SIG-M5 treated with dmso at 0.1 percent for 504 hours (cell line): ENCODE results near the gene PIK3IP1.
"Not testable (repeated sequence)": the region's sequence is repeated elsewhere in the genome, so short reads cannot be mapped to it uniquely, and the experiment has no call there.

Source experiments
- DNase-seq: peaks from one replicate; lab custom pipeline; 2025; ENCODE audit not compliant: unreplicated experiment; lab: John Stamatoyannopoulos, UW

The PIK3IP1 gene

DNA sequence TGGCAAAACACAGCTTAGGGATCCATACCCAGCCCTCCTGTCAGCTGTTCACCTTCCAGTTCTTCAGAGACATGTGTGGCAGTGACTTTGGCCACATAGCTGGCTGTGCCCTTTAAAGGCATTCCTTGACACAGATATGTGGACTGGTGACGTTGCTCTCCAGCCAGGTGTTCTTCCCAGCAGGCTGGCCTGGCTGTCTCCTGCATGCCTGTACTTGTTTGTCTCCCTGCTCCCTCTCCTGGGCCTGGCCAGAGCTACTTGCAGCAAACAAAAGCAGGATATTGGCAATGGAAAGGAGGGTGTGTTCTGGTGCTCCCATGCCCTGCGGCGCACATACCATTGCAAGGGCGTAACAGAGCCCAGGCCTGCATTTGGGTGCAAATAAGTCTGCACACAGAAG, 38.3 kb downstream of the PIK3IP1 start:
- DNase-seq, result peak; percentile 38

DNA sequence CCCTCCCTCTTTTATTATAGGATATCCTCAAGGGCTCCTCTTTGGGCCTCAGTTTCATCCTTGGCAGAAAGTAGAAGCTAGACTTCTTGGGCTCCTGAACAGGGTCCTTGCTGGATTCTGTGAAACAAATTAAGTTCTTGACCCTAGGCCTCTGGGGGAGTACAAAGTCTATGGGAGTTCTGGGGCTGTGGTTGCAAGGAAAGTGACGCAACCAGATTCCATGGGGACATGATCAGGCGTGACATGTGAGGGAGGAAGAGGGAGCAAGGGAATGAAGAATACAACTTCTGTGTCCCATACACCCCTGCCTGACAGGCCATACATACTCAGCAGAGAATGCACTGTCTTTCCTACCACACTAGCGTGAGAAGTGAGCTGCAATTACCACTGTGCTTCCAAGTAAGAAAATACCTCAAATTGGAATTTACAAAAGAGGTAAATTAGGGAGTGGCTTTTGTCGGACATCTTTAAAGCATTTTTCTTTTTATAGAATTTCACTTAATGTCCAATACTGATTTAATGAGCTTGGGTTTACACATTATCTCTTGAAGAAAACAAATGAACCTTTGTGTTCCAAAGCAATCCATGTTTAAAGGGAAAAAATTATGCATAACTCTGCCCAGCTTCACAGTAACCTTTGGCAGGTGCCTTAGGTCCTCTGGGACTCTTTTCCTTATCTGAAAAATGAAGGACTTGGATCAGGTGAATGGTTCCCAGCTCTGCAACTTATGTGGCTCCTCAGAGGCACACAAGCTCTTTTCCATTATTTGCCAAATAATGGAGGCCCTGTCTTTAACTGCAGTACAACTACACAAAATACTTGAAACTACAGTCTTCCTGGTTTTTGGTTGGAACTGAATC, 41.3 kb downstream of the PIK3IP1 start:
- no peak for DNase-seq

DNA sequence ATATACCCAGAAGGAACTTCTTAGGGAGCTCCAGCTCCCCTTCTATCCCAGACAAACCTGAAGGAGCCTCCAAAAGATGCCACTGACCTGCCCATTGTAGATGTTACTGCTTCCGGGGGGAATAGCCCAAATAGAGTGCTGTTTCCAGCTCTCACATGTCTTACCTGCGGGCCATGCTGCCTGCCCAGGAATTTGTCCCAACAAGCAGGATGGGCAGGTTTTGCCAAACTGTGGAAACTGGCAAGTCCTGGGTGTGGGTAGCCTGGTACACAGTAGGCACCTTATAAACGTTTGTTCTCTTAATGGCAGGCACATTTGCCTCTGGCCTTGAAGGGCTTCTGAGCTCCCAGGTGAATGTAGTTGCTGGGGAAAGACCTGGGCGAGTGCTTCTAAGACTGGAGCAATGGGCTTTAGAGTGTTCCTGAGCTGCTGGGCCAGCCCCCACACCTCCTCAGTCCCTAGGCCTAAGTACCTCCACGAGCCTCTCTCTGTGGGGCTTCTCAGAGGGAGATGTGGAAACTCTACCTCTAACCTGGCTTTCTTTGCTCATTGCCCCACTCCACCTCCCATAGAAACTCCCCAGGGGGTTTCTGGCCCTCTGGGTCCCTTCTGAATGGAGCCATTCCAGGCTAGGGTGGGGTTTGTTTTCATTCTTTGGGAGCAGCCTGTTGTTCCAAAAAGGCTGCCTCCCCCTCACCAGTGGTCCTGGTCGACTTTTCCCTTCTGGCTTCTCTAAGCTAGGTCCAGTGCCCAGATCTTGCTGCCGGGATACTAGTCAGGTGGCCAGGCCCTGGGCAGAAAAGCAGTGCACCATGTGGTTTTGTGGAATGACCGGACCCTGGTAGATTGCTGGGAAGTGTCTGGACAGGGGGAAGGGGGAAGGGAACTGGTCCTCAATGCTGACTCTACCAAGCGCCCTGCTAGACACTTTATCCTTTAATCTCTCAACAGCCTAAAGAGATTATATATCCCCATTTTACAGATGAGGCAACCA, 43.0 kb downstream of the PIK3IP1 start:
- no peak for DNase-seq

DNA sequence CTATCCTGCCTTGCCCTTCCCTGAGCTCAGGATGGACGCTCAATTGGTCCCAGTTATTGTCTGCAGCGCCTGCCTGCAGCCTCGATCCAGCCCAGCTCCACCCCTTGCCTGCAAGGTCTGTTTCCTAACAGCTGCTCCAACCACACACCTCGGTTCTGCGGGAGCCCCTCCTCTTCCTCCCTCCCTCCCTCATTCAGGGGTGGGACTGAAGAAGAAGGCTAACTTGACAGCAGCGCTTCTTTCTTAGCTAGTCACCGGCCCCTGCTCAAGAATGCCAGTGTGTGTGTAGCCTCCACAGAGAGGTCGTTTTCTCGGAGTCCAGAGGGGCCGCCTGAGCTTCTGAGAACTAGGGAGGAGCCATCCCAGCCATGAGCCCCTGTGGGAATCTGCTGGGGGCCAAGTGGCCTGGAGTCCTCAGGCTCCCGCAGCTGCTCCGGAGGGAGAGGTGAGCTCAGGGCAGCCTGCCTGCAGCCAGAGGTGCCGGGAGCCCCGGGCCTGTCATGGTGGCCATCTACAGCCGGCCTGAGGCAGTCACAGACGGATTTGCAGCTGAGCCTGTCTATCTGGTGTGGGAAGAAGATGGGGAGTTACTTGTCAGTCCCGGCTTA, 44.0 kb downstream of the PIK3IP1 start:
- peak; percentile 68 for DNase-seq

GRCh38 chr22:31247726-31248125, 44.6 kb downstream of the PIK3IP1 start:
- no peak for DNase-seq

DNA sequence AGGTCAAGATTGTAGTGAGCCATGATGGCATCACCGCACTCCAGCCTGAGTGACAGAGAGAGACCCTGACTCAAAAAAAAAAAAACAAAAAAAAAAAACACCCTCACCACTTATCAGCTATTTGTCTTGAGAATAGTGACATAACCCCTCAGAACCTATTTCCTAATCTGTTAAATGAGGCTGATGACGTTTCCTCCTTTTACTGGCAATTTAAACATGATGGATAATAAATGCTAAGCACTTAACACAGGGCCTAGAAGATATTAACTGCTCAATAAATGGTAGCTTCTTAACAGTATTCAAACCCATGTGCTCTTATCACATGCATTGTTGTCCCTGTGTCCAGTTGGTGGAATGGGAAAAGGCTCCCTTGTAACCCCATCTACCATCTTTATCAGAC, 45.6 kb downstream of the PIK3IP1 start:
- no peak for DNase-seq

DNA sequence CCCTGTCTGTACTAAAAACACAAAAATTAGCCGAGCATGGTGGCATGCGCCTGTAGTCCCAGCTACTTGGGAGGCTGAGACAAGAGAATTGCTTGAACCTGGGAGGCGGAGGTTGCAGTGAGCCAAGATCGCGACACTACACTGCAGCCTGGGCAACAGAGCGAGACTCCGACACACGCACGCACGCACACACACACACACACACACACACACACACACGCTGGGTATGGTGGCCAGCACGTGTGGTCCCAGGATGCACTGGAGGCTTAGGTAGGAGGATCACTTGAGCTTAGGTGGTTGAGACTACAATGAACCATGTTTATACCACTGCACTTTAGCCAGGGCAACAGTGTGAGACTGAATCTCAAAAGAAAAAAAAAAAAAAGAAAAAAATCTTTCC, 46.3 kb downstream of the PIK3IP1 start:
- DNase-seq, result not testable (repeated sequence)

- DNase-seq, result no peak
Measured at GRCh38 chr22:31244943-31245451, 47.3 kb downstream of the PIK3IP1 start.

DNA sequence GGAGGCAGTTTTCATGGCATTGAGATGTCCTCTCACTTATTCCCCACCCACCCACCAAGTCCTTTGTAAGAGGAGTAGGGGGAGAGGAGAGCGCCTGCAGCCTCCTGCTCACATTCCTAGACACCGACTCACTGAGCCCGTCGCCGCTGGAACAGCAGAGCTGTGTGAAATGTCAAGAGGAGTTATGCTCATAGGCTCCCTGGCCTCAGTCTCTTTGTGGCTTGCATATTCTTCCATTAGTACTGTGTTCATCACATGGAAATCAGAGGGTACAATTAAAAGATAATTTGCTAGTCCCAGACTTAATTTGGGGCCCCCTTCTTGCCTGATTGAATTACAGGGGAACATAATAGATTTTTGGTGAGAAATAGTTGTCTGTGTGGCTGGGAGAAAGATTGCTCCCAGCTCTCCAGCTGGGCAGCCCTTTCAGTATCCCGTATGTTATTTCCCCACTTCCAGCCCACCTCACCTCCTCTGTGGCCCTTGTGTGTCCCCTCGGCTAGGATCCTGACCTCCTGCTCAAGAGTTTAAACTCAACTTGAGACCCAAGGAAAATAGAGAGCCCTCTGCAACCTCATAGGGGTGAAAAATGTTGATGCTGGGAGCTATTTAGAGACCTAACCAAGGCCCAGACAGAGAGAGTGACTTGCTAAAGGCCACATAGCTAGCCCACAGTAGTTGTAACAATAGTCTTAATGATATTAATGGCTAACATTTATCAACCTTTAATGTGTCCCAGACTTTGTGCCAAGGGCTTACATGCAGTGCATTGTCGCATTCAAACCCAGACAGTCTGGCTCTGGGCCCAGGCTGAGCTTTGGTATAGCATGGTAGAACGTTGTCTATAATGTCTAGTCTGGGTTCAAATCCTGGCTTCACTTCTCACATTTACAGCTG, 48.0 kb downstream of the PIK3IP1 start:
- no peak for DNase-seq

DNA sequence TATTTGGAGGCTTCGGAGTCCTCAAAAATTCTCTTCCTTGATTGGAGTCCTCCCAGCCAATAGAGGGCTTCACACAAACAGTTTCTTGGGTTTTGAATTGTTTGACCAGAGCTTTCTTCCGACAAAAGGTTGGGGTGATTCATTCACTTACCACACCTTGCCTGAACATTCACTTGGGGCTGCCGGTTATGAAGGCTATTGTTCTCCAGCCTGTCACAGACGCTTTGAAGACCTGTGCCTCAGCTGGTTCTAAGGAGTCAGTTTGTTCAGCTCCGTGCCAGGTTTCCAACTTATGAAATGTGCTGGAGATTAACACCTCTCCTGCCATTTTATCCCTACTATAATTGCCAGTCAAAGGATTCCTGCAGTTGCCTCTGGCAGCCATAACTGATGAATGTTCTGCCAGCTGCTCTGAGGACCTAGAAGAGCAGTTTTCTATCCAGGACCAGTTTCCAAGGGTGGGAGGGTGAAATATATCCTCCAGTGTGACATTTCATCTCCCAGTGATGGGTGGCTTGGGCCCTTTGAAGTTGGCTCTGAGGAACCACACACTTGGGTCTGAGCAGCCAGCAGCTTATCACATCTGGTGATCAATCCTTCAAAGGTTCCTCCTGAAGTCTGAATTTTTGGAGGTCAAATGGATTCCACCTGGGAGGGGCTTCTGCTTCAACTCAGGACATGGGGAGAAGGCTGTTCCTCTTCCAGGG, 48.8 kb downstream of the PIK3IP1 start:
- no peak for DNase-seq

DNA sequence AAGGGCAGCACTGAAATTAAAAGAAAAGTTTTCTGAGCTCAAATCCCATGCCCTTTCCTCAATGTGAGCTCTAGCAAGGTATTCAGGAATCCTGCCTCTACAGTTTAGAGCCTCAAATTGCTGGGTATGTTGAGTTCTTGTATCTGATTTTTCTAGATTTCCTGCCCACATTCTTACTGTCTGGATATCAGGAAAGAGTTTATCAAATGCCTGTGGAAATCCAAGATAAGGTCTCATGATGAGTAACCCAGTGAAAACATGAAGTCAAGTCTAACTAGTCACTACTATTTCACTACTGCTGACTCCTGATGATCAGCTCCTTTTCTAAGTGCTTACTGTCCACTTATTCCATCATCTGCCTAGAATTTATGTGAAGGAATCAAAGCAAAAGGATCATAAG, 50.4 kb downstream of the PIK3IP1 start:
- DNase-seq, result no peak

GRCh38 chr22:31241200-31241599, 51.1 kb downstream of the PIK3IP1 start:
- no peak for DNase-seq

DNA sequence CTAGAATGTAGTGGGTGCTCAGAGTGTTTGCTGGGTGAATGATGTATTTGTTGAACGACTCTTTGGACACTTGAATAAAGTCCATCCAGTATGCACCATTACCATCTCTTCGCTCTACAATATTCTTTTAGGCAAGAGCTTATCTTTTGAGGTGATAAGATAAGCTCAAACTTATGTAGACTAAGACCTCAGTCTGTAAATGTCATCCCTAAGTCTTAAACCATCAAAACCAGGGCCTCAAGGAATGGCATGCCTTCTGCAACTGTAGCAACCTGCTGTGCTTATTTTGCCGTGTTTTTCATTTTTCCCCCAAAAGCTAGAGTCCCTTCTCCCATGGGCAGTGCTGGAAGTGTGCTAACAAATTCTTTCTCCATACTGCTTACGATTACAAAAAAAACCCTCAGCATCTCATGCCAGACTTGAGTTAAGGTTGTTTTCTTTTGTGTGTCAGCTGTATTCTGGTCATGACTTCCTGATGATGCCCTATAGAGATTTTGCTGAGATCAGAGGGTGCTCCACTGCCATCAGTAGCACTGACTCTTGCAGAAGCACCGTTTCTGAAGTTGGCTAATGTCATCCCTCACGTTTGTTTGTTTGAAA, 52.4 kb downstream of the PIK3IP1 start:
- DNase-seq, result no peak

GRCh38 chr22:31238057-31238456, 54.2 kb downstream of the PIK3IP1 start:
- no peak for DNase-seq

DNA sequence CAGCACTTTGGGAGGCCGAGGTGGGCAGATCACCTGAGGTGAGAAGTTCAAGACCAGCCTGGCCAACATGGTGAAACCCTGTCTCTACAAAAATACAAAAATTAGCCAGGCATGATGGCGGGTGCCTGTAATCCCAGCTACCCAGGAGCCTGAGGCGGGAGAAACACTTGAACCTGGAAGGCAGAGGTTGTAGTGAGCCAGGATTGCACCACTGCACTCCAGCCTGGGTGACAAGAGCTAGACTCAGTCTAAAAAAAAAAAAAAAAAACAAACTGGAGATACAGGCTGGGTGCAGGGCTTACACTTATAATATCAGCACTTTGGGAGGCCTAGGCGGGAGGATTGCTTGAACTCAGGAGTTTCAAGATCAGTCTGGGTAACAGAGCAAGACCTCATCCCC, 56.2 kb downstream of the PIK3IP1 start:
- not testable (repeated sequence) for DNase-seq

DNA sequence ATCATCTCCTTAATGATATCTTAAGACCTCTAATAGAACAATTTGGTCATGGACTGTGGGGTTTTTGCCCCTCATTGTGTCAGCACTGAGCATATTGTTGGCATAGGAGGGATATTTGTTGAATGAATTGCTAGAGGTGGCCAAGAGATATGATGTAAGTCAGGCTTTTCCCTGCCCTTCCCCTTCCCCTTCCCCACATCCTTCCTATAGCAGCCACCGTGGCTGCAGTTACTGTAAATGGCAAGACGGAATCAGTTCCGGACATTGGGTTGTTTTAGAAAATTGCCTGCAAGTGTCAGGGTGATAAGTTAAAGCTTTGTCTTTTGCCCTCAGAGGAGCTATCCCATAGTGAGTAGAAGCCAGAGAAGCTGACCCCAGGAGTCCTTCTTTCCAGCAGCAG, 57.2 kb downstream of the PIK3IP1 start:
- no peak for DNase-seq

DNA sequence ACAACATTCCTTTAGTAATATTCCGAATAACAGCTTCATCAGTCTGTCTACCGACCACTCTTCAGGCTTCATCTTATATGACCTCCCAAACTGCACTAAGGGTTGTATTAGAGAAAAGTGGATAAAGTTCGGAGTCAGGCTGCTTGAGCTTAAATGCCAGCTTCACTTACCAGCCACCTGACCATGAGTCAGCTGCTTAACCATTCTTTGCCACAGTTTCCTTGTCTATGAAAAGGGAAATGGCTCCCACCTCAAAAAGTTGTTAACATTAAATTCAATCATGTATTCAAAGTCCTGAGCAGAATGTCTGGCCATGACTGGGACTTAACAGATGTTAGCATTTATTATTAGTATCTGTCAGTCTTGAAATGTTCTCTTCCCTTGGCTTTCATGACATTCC, 59.3 kb downstream of the PIK3IP1 start:
- no peak for DNase-seq
